ENCODE data around the gene PRSS27. TPM values are rescaled to one million over a fixed set of nuclear protein-coding genes. Genes with fewer than 3 reads are reported as not detected.

Gene PRSS27
- total RNA-seq, 1 donor from 2014 or later, result 1.8 TPM

DNA sequence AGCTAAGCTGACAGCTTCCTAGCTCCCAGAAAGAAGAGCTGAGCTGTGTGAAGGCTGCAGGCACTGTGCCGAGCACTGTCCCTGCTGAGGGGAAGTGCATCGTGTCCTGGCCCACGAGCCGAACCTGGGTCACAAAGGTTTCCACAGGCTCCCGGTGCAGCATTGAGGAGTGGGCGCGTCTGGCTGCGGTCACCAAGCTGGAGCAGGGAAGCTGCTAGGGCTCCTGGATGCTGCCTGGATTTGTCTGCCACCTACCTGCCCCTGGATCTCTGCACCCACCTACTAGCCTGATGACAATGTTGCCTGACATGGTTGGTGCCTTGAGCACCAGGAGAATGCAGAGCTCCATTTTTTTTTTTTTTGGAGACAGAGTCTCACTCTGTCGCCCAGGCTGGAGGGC is 25.9 kb upstream of the PRSS27 start:
- intact Hi-C loops (cut with micrococcal nuclease), result no loop called here
- H3K27me3 Mint-ChIP-seq (ENCODE audit: low read depth), result no peaks in the 10 kb centered on the region
- no peak overlapping the region for H3K27ac Mint-ChIP-seq
- peaks cover 13% of the 10 kb centered on the region for H3K36me3 Mint-ChIP-seq (ENCODE audit: low read depth)
- DNase-seq (ENCODE audit: low spot score), result no peak
- no peak overlapping the region for H3K4me3 Mint-ChIP-seq (ENCODE audit: low read depth)
- peaks cover 9% of the 10 kb centered on the region for H3K4me1 Mint-ChIP-seq (ENCODE audit: low read depth)
- no peaks in the 10 kb centered on the region for H3K9me3 Mint-ChIP-seq

DNA sequence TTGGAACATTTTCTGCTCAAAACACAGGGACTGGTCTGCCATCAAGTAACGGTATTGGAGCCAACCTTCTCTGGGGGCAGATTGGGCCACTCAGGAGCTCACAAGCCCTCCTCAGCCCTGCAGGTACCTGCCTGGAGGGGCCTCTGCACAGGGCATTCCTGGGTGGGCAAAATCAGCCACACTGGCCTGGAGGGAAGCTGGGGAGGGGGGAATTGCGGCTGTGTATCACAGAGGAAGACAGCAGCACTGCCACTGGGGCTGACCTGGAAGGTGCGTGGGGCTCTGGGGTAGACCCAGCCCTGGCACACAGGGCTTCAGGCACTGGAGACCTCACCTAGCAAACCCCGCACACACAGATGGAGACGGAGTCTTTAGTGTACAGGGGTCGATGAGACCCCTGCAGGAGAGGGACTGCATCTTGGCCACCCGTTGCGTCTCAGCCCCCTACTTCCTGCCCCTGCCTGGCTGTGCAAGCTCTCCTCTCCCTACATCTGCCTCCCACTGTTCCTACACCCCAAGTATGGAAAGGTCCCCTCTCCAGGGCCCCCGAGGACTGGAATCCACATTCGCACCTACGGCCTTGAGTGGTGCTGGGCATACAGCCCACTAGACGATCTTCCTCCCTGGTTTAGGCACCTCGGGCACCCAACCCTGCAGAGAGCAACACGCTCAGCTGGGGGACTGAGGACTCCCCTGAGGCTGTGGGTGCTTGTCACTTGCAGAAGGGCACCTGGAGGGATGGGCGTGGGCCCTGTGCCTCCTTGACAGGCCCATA is 25.3 kb upstream of the PRSS27 start:
- Mint-ChIP-seq H3K9me3 (no peaks in the 10 kb centered on the region), H3K36me3 (ENCODE audit: low read depth) (peaks cover 8% of the 10 kb centered on the region), H3K4me1 (ENCODE audit: low read depth) (peaks cover 5% of the 10 kb centered on the region), H3K27me3 (ENCODE audit: low read depth) (no peaks in the 10 kb centered on the region), H3K27ac (no peak overlapping the region), H3K4me3 (ENCODE audit: low read depth) (no peak overlapping the region)
- intact Hi-C loops (cut with micrococcal nuclease), result no loop called here
- DNase-seq (ENCODE audit: low spot score), result no peak

DNA sequence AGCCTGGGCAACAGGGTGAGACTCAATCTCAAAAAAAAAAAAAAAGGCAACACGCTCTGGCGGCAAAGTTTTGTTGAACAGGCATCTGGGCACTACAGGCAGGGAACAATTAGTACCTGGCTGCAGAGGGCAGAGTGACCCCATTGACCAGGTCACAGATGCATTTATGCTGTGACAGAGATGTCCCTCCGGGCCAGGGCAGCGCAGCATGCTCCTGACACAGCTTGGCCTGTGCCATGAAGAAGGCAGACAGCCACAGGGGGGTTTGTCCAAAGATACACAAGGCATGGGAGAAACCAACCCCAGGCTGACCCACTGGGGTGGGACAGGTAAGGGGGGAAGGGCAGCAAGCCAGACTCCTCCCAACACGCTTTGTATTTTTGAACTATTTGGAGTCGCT is 24.7 kb upstream of the PRSS27 start:
- intact Hi-C loops (cut with micrococcal nuclease), result no loop called here
- Mint-ChIP-seq H3K4me3 (ENCODE audit: low read depth) (no peak overlapping the region), H3K9me3 (no peaks in the 10 kb centered on the region), H3K27me3 (ENCODE audit: low read depth) (no peaks in the 10 kb centered on the region), H3K27ac (no peak overlapping the region), H3K4me1 (ENCODE audit: low read depth) (peaks cover 2% of the 10 kb centered on the region), H3K36me3 (ENCODE audit: low read depth) (peaks cover 3% of the 10 kb centered on the region)
- no peak for DNase-seq (ENCODE audit: low spot score)

DNA sequence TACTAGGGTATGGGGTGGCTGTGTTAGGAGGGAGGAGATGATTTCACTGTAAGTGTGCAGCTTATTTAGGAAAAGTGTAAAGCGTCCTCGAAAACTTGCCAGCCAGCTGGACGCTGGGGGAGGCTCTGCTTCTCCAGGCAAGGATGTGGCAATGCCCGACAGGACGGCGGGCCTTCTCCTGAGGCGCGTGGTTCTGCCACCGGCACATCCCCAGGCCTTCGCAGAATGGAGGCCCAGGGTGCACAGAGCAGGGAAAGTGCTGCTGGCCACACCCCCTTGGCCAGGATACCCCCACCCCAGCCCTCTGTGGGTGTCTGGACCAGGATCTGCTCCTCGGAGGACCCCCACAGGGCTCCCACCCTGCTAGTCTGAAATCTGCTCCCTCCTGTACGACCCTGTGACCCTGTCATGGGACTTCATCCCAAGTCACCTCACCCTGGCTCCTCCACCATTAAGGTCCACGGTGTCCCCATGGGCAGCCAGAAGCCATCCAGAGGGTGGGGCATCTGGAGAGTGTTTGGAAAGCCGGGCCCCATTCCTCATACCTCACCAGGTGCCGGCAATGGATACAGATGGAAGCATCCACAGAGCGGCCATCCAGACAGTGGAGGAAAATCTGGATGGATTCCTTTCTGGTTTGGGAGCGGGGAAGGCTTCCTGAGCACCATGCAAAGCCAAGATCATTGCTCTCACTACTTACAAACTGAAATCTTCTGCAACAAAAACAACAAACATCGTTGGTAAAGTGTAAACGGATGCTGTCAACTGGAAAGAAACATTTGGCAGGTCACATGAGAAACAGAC is 23.2 kb upstream of the PRSS27 start:
- no peaks in the 10 kb centered on the region for H3K4me1 Mint-ChIP-seq (ENCODE audit: low read depth)
- no peak overlapping the region for H3K4me3 Mint-ChIP-seq (ENCODE audit: low read depth)
- no peak overlapping the region for H3K27ac Mint-ChIP-seq

DNA sequence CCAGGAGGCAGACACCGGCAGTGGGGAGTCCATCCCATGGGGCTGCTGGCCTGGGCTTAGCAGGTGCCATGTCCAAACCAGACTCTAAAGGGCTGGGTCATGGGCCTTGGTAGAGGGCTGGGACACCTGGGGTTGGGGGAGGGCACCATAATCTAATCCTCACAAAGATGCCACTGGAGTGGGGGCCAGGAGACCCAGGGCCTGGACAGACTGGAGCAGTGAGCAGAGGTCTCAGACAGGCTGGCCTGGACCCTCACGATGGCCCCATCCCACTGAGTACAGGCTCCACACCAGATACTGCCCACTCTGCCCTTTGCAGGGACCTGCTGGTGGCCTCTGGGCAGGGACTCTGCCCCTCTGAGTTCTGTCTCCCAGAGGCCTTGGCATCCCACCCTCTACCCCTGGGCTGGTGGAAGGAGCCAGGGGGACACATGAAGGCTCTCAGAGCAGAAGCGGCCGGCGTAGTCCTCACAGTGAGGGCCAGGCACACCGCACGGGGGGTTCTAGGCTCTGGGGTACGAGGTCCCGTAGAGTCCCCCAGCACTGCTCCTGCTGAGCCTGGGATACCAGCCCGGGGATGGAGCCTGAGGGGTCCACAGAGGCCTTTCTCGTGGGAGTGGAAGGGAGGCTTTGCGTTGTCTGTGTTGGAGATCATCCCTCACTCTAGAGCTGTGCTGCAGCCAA is 22.4 kb upstream of the PRSS27 start:
- no peak overlapping the region for H3K27ac Mint-ChIP-seq
- no peaks in the 10 kb centered on the region for H3K36me3 Mint-ChIP-seq (ENCODE audit: low read depth)
- H3K27me3 Mint-ChIP-seq (ENCODE audit: low read depth), result no peaks in the 10 kb centered on the region
- H3K9me3 Mint-ChIP-seq, result no peaks in the 10 kb centered on the region
- no peaks in the 10 kb centered on the region for H3K4me1 Mint-ChIP-seq (ENCODE audit: low read depth)
- H3K4me3 Mint-ChIP-seq (ENCODE audit: low read depth), result no peak overlapping the region
- intact Hi-C loops (cut with micrococcal nuclease), result no loop called here
- no peak for DNase-seq (ENCODE audit: low spot score)

More for the DNA sequence above, 23.2 kb upstream of the PRSS27 start:
- intact Hi-C loops (cut with micrococcal nuclease), result no loop called here
- H3K36me3 Mint-ChIP-seq (ENCODE audit: low read depth), result no peaks in the 10 kb centered on the region
- DNase-seq (ENCODE audit: low spot score), result no peak
- no peaks in the 10 kb centered on the region for H3K27me3 Mint-ChIP-seq (ENCODE audit: low read depth)
- H3K9me3 Mint-ChIP-seq, result no peaks in the 10 kb centered on the region

DNA sequence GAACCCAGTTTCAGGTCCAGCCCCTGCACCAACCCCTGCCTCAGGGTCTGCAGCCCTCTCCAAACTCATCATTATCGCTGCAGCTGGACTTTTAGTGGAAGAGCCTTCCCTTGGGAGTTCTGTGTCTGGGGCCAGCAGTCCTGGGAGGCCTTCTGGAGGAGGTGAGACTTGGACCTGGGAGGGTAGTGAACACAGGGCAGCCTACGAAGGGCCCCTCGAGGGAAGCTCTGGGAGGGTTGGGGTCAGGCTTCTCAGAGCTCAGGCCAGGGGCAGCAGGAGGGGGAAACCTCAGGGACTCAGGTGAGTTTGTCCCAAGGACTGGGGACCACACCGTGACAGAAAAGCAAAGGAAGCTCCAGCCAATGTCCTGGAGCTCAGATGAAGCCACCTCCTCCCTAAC is 21.1 kb upstream of the PRSS27 start:
- no peaks in the 10 kb centered on the region for H3K36me3 Mint-ChIP-seq (ENCODE audit: low read depth)
- H3K9me3 Mint-ChIP-seq, result no peaks in the 10 kb centered on the region
- H3K4me1 Mint-ChIP-seq (ENCODE audit: low read depth), result no peaks in the 10 kb centered on the region
- H3K27ac Mint-ChIP-seq, result no peak overlapping the region
- intact Hi-C loops (cut with micrococcal nuclease), result no loop called here
- no peak for DNase-seq (ENCODE audit: low spot score)
- no peaks in the 10 kb centered on the region for H3K27me3 Mint-ChIP-seq (ENCODE audit: low read depth)
- H3K4me3 Mint-ChIP-seq (ENCODE audit: low read depth), result no peak overlapping the region

DNA sequence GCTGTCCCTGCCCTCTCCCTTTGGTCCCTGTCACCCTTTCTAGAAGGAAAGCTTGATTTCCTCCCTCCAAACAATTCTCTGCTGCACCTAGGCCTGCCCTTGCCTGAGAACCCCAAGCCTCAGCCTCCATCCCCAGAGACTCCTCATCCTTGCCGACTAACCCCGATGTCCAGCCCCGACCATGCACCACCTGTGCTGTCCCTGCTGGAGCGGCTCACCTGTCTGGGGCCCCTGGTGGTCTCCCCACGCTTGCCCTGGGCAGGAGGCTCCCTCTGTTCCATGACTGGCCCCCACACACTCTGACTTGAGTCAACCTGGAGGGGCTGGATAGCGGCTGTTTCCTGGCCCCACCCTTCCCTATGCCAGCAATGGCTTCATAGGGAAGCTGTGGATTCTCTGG is 20.5 kb upstream of the PRSS27 start:
- DNase-seq (ENCODE audit: low spot score), result no peak
- Mint-ChIP-seq H3K4me3 (ENCODE audit: low read depth) (no peak overlapping the region), H3K4me1 (ENCODE audit: low read depth) (no peaks in the 10 kb centered on the region), H3K27ac (no peak overlapping the region), H3K36me3 (ENCODE audit: low read depth) (no peaks in the 10 kb centered on the region), H3K9me3 (no peaks in the 10 kb centered on the region), H3K27me3 (ENCODE audit: low read depth) (no peaks in the 10 kb centered on the region)
- intact Hi-C loops (cut with micrococcal nuclease), result no loop called here

DNA sequence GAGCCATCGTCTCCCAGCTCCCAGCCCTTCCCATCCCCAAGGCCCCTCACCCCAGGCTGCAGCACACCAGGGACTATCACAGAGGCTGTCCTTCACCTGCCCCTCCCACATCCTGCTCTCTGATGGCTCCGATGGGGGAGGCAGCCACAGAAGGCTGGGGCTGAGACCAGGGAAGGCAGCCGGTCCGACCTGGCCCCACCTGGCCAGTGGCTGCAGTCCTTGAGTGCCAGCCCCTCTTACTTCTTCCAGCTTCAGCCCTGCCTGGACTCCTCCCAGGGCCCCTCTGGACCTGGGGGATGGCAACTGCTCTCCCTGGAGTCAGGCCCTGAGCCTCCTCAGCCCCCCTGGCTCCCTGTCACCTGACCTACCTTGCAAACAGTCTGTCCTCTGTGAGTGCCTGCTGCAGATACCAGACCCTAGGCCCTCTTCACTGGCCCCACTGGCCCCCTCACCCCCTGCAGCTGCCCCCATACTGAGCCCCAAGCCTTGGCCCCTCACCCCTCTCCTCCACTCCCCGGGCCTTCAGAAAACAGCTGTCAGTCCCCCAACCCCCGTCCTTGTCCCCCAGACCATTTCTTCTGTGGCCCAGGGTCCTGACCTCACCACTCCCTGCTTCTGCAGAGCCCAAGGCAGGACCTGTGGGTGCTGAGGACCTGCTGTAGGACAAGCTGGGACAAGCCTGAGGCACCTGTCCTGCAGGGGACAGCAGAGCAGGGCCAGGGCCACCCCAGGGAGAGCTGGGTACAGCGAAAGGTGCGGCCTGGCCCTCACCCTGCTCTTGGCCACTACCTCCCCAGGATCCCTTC is 19.8 kb upstream of the PRSS27 start:
- Mint-ChIP-seq H3K36me3 (ENCODE audit: low read depth) (no peaks in the 10 kb centered on the region), H3K4me3 (ENCODE audit: low read depth) (no peak overlapping the region), H3K9me3 (no peaks in the 10 kb centered on the region), H3K27ac (no peak overlapping the region), H3K4me1 (ENCODE audit: low read depth) (no peaks in the 10 kb centered on the region), H3K27me3 (ENCODE audit: low read depth) (no peaks in the 10 kb centered on the region)
- no peak for DNase-seq (ENCODE audit: low spot score)
- intact Hi-C loops (cut with micrococcal nuclease), result no loop called here

DNA sequence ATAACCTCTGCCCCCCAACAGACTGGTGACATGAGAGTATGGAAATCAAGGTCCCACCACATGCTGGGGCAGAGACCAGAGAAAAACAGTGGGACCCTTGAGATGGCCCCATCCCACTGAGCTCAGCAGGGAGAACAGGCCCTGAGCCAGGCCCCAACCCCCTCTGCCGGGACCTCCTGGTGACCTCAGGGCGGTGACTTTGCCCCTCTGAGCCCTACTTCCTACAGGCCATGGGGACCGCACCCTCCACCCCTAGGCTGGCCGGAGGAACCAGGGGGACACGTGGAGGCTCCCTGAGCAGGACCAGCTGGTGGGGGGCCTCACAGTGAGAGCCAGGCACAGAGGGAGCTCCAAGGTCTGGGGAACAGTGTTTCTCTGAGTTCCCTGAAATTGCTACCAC is 18.6 kb upstream of the PRSS27 start:
- Mint-ChIP-seq H3K27me3 (ENCODE audit: low read depth) (no peaks in the 10 kb centered on the region), H3K36me3 (ENCODE audit: low read depth) (no peaks in the 10 kb centered on the region), H3K27ac (no peak overlapping the region), H3K4me1 (ENCODE audit: low read depth) (no peaks in the 10 kb centered on the region), H3K4me3 (ENCODE audit: low read depth) (no peak overlapping the region), H3K9me3 (no peaks in the 10 kb centered on the region)
- intact Hi-C loops (cut with micrococcal nuclease), result no loop called here
- DNase-seq (ENCODE audit: low spot score), result no peak

DNA sequence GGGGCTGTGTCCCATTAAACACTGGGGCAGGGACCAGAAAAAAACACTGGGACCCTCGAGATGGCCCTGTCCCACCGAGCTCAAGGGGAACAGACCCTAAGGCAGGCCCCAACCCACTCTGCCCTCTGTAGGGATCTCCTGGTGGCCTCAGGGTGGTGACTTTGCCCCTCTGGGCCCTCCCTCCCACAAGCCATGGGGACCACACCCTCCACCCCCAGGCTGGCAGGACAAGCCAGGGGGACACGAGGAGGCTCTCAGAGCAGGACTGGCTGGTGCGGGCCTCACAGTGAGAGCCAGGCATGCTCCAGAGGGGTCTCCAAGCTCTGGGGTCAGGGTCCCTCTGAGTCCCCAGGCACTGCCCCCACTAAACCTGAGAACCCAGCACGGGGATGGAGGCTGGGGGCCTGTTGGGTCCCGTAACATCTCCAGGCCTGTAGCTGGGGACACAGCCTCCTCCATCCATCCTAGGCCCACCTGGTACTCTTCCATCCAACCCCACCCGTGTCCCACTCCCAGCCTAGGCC is 17.9 kb upstream of the PRSS27 start:
- H3K27me3 Mint-ChIP-seq (ENCODE audit: low read depth), result no peaks in the 10 kb centered on the region
- intact Hi-C loops (cut with micrococcal nuclease), result no loop called here
- H3K4me1 Mint-ChIP-seq (ENCODE audit: low read depth), result no peaks in the 10 kb centered on the region
- no peaks in the 10 kb centered on the region for H3K9me3 Mint-ChIP-seq
- H3K27ac Mint-ChIP-seq, result no peak overlapping the region
- no peak overlapping the region for H3K4me3 Mint-ChIP-seq (ENCODE audit: low read depth)
- H3K36me3 Mint-ChIP-seq (ENCODE audit: low read depth), result no peaks in the 10 kb centered on the region
- no peak for DNase-seq (ENCODE audit: low spot score)

DNA sequence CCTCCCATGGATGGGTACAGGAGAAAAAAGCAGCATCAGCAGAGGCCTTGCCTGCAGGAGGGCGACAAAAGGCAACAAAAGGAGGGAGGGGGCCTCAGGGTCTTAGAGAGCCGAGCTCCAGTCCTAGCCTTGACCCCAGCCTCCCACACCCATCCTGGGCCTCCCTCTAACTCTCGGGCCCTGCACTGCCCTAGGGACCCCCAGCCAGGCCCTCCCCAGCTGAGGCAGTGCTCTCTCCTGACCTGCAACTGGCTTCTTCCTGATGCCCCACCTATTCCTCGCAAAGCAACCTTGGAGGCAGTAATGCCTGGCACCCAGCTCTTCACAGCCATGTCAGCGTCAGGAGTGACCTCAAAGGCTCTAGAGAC is 17.2 kb upstream of the PRSS27 start:
- intact Hi-C loops (cut with micrococcal nuclease), result no loop called here
- H3K4me1 Mint-ChIP-seq (ENCODE audit: low read depth), result no peaks in the 10 kb centered on the region
- no peak overlapping the region for H3K27ac Mint-ChIP-seq
- no peak for DNase-seq (ENCODE audit: low spot score)
- no peaks in the 10 kb centered on the region for H3K9me3 Mint-ChIP-seq
- H3K36me3 Mint-ChIP-seq (ENCODE audit: low read depth), result no peaks in the 10 kb centered on the region
- no peak overlapping the region for H3K4me3 Mint-ChIP-seq (ENCODE audit: low read depth)
- no peaks in the 10 kb centered on the region for H3K27me3 Mint-ChIP-seq (ENCODE audit: low read depth)

DNA sequence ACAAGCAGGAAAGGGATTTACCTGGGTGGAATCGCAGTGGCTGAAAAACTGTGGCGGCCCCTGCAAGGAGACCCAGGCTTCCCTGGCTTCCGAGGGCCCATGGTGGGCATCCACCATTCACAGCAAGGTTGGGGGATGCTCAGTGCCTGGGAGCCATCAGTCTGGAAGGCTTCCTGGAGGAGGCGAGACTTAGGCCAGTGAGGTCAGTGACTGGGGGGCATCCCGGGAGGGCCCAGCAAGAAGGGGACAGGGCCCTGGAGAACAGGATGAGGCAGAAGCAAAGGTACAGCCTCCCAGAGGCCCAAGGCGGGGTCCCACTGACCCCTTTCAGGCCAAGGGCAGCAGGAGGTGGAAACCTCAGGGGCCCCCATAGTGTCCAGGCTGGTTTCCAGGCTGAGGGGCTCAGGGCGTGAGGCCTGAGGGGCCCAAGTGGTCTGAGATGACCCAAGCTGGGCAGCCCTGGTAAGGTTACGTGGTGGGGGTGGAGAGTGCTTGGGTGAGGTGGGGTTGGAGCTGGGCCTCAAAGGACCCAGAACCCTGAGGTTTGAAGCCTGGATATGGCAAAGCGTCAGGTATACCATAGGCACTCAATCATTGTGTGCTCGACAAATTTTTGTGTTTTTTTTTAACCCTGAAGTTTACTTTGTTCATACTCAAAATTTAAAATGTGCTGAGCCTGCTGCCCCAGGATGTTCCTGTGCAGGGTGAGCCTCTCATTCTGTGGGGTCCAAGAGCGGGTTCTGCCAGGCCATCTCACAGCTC is 16.6 kb upstream of the PRSS27 start:
- H3K27ac Mint-ChIP-seq, result no peak overlapping the region
- no peak overlapping the region for H3K4me3 Mint-ChIP-seq (ENCODE audit: low read depth)
- no peak for DNase-seq (ENCODE audit: low spot score)
- H3K9me3 Mint-ChIP-seq, result no peaks in the 10 kb centered on the region
- H3K4me1 Mint-ChIP-seq (ENCODE audit: low read depth), result no peaks in the 10 kb centered on the region
- no peaks in the 10 kb centered on the region for H3K27me3 Mint-ChIP-seq (ENCODE audit: low read depth)
- intact Hi-C loops (cut with micrococcal nuclease), result no loop called here
- no peaks in the 10 kb centered on the region for H3K36me3 Mint-ChIP-seq (ENCODE audit: low read depth)

All from activated T-helper 2 cell treated with anti-CD3 and anti-CD28 coated beads, Interferon-gamma antibody, Interleukin-2, Interleukin-4, amounts not matched to agents 10 μg/mL and 5 μg/mL and 100 μg/mL, durations not matched to agents 14 hours and 24 hours and 36 hours (primary cell).